ENCODE data around the gene ABR.

- TF ChIP-seq CTCF (IDR thresholded peaks at IDR 0.05) (no peak), POLR2A (IDR thresholded peaks at IDR 0.05) (no peak)
Observed at GRCh38 chr17:1039511-1040215, 140.1 kb downstream of the ABR start.

Measured in right lobe of liver (tissue), 4 donors.